SH-SY5Y (cell line): Measurements from ENCODE around the gene CD40LG.

Source experiments
- GATA2 ChIP-seq: IDR thresholded peaks from 2 replicates; pipeline ENCODE4 v1.6.1; 2011; ENCODE audit warnings: mild to moderate bottlenecking, low read depth, low read length
- GATA3 ChIP-seq: IDR thresholded peaks from 2 replicates; pipeline ENCODE4 v1.6.1; 2011; ENCODE audit warnings: low read depth, mild to moderate bottlenecking, low read length, moderate library complexity

DNA sequence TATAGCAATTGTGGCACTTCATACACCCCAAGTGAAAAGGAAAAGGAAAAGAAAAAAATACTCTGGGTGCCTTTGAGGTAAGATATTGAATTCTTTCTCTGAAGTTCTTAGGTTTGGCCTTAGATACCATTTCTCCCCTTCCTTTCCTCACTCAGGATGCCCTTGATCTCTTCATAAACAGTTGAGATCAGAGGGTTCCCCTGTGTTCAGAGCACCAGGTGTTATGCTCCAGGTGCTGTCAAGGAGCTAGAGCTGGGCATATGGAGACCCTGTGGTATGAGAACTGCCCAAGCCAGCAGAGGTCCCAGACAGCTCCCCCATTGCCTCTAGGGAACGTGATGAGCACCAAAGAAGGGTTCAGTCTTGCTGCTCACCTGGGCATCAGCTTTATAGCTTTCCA, 17.1 kb upstream of the CD40LG start:
- TF ChIP-seq GATA2, result no peak
- no peak for TF ChIP-seq GATA3
